ENCODE measurements around the gene FAM3B. TPM values are rescaled to one million over a fixed set of nuclear protein-coding genes. Genes with fewer than 3 reads are reported as not detected.

FAM3B gene
- total and polyA plus RNA-seq, 2 experiments from 2014 or later: 35.4 to 49.7 TPM

DNA sequence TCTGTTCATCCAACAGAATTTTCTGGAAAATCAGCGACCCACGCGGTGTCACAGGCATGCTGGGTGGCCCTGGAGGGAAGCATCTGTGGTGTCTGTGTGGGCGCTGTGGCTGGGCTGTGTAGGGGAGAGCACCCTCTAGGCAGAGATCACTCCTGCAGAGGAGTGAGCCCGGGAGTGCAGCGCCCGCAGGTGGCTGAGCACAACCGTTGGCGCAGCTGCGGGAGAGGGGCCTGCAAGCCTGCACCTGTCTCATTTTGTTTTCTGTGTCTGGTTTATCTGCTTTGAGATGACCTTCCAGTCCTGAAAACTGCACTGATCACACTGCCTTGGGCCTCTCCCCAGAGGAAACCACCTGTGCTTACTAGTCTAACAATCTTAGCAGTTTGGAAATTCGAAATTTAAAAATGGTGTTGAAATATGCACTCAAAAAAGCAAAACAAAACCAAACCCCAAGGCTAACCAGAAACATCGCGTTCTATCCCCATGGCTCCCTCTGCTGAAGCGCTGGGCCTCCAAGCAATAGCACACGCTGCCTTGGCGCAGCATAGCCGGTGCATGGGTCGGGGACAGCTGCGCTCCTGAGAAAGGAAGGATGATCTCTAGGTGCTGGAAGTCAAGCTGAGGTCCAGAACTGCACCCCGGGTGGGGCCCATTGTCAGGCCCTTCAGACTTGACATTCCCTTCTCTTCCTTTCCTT, 4.8 kb downstream of the FAM3B start:
- no peaks in the 10 kb centered on the region for H4K20me1 ChIP-seq (ENCODE audit: insufficient read depth, poor library complexity, severe bottlenecking)
- WGBS (ENCODE audit: low lambda C conversion rate, missing lambda C conversion rate): 87% methylated on average over 20 of the region's 20 CpGs
- DNase-seq (ENCODE audit: low spot score): no peak
- H3K4me3 ChIP-seq: no peak overlapping the region
- peak overlapping the region; percentile 84 for H3K27ac ChIP-seq
- H3K9me2 ChIP-seq (replicated peaks; ENCODE audit: insufficient read depth): no peaks in the 10 kb centered on the region
- peaks cover 2% of the 10 kb centered on the region for H3K27me3 ChIP-seq
- no peaks in the 10 kb centered on the region for H3K9me3 ChIP-seq (ENCODE audit: low read depth)
- TF ChIP-seq EZH2 (IDR thresholded peaks at IDR 0.05; ENCODE audit: borderline replicate concordance) (no peak), EZH2phosphoT487 (IDR thresholded peaks at IDR 0.05; ENCODE audit: low read depth, severe bottlenecking, unreplicated experiment) (no peak)
- TF ChIP-seq, protein P1, sequence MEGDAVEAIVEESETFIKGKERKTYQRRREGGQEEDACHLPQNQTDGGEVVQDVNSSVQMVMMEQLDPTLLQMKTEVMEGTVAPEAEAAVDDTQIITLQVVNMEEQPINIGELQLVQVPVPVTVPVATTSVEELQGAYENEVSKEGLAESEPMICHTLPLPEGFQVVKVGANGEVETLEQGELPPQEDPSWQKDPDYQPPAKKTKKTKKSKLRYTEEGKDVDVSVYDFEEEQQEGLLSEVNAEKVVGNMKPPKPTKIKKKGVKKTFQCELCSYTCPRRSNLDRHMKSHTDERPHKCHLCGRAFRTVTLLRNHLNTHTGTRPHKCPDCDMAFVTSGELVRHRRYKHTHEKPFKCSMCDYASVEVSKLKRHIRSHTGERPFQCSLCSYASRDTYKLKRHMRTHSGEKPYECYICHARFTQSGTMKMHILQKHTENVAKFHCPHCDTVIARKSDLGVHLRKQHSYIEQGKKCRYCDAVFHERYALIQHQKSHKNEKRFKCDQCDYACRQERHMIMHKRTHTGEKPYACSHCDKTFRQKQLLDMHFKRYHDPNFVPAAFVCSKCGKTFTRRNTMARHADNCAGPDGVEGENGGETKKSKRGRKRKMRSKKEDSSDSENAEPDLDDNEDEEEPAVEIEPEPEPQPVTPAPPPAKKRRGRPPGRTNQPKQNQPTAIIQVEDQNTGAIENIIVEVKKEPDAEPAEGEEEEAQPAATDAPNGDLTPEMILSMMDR (IDR thresholded peaks at IDR 0.05; ENCODE audit: poor library complexity): no peak
- no peak overlapping the region for H2AFZ ChIP-seq
- H3K4me1 ChIP-seq (ENCODE audit: insufficient read depth): peaks cover 32% of the 10 kb centered on the region
- H3K4me2 ChIP-seq: peak overlapping the region; percentile 68
- H3K79me2 ChIP-seq: peaks cover 7% of the 10 kb centered on the region
- H3K36me3 ChIP-seq (replicated peaks; ENCODE audit: insufficient read depth, low read depth): no peaks in the 10 kb centered on the region

DNA sequence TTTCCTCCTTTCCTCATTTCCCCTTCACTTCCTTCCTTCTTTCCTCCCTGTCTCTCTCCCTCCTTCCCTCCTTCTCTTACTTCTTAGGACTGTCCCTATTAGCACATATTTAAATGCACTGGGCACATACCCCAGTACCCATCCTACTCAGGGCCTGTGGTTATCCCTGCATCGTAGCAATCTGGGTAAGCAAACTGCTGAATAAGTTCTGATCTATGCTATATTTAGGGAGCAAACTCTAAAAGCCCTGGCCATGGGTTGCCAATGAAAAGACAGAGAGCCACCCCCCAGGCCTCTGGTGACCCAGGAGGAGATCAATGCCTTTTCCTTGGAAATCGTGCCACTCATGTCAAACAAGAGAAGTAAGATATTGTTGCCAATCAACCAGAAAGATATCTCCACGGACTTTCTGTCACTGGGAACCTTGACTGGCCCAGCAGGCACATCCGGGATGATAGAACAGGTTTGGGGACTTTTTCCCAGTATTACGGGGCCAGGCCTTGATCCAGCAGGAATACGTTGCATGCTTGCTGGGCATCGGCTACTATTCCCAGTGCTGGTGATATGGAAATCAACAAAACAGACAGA, 5.4 kb downstream of the FAM3B start:
- H2AFZ ChIP-seq: no peak overlapping the region
- H3K79me2 ChIP-seq: peaks cover 7% of the 10 kb centered on the region
- H3K4me3 ChIP-seq: no peak overlapping the region
- peak overlapping the region; percentile 68 for H3K4me2 ChIP-seq
- peaks cover 32% of the 10 kb centered on the region for H3K4me1 ChIP-seq (ENCODE audit: insufficient read depth)
- TF ChIP-seq, protein P1 (IDR thresholded peaks at IDR 0.05; ENCODE audit: poor library complexity): no peak
- TF ChIP-seq EZH2 (IDR thresholded peaks at IDR 0.05; ENCODE audit: borderline replicate concordance): no peak
- no peak for TF ChIP-seq EZH2phosphoT487 (IDR thresholded peaks at IDR 0.05; ENCODE audit: low read depth, severe bottlenecking, unreplicated experiment)
- 53% methylated on average over 7 of the region's 7 CpGs for WGBS (ENCODE audit: low lambda C conversion rate, missing lambda C conversion rate)
- DNase-seq (ENCODE audit: low spot score): peak; percentile 27
- H3K27ac ChIP-seq: peak overlapping the region; percentile 84
- no peaks in the 10 kb centered on the region for H3K9me3 ChIP-seq (ENCODE audit: low read depth)
- no peaks in the 10 kb centered on the region for H3K36me3 ChIP-seq (replicated peaks; ENCODE audit: insufficient read depth, low read depth)
- H4K20me1 ChIP-seq (ENCODE audit: insufficient read depth, poor library complexity, severe bottlenecking): no peaks in the 10 kb centered on the region
- H3K27me3 ChIP-seq: peaks cover 2% of the 10 kb centered on the region
- no peaks in the 10 kb centered on the region for H3K9me2 ChIP-seq (replicated peaks; ENCODE audit: insufficient read depth)

DNA sequence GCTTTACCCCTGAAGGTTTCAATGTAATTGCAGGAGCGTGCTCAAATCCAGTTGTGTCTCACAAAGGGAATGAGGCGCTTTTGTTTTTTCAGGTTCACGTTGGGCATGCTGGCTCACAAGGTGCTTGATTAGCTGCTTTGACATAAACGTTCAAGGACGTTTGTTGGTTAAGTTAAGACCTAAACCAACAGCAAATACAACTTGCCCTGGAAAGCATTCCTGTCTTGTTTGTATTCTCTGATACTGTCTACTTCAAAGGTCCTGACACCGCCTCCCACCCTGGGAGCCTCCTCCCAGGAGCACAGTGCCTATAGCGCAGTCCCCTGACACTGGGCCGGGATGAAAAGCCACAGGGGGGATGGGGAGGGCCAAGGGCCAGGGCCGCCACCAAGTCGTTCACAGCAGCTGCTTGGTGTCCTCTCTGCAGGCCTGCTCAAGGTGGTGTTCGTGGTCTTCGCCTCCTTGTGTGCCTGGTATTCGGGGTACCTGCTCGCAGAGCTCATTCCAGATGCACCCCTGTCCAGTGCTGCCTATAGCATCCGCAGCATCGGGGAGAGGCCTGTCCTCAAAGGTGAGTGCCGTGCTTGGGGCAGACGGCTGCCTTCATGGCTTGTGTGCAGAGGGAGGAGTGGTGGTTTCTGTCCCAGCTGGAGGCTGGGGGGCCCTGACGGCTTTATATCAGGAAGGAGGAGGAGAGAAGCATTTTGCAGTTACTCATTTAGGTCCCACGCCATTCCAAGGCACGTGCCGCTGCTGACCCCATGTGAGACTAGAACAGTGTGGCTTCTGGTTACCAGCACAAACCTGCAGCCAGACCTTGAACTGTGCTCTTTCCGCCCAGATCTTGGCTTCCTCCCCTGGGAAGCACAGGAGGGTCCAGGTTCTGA, 6.1 kb downstream of the FAM3B start:
- no peaks in the 10 kb centered on the region for H3K9me3 ChIP-seq (ENCODE audit: low read depth)
- TF ChIP-seq, protein P1 (IDR thresholded peaks at IDR 0.05; ENCODE audit: poor library complexity): no peak
- TF ChIP-seq EZH2 (IDR thresholded peaks at IDR 0.05; ENCODE audit: borderline replicate concordance) (no peak), EZH2phosphoT487 (IDR thresholded peaks at IDR 0.05; ENCODE audit: low read depth, severe bottlenecking, unreplicated experiment) (no peak)
- H2AFZ ChIP-seq: no peak overlapping the region
- peak overlapping the region; percentile 68 for H3K4me2 ChIP-seq
- no peaks in the 10 kb centered on the region for H3K27me3 ChIP-seq
- 50% methylated on average over 23 of the region's 23 CpGs for WGBS (ENCODE audit: low lambda C conversion rate, missing lambda C conversion rate)
- H3K4me1 ChIP-seq (ENCODE audit: insufficient read depth): peaks cover 32% of the 10 kb centered on the region
- no peaks in the 10 kb centered on the region for H4K20me1 ChIP-seq (ENCODE audit: insufficient read depth, poor library complexity, severe bottlenecking)
- peaks cover 7% of the 10 kb centered on the region for H3K79me2 ChIP-seq
- peak overlapping the region; percentile 89 for H3K27ac ChIP-seq
- no peaks in the 10 kb centered on the region for H3K9me2 ChIP-seq (replicated peaks; ENCODE audit: insufficient read depth)
- peak; percentile 69 for DNase-seq (ENCODE audit: low spot score)
- H3K36me3 ChIP-seq (replicated peaks; ENCODE audit: insufficient read depth, low read depth): no peaks in the 10 kb centered on the region
- no peak overlapping the region for H3K4me3 ChIP-seq
